DLD1 (cell line): ENCODE data around the gene PPP2R5D.
"Not testable (repeated sequence)": the region's sequence is repeated elsewhere in the genome, so short reads cannot be mapped to it uniquely, and the experiment has no call there.

Experiments
- in situ Hi-C: cut with HindIII; loops from 2 replicates; pipeline ENCODE4 v1.10.0; 2017; ENCODE audit warnings: low sequenced_read_pairs

The PPP2R5D gene

GRCh38 chr6:43021270-43022047 lies 37.1 kb downstream of the PPP2R5D start, which contains the start of gene RRP36:
TSS of gene RRP36 (plus strand) at chr6:43021623. CDS start at chr6:43021655, 32 bp downstream.
- in situ Hi-C loops: no loop called here

- in situ Hi-C loops: no loop called here
Observed at GRCh38 chr6:43024436-43024835, 40.1 kb downstream of the PPP2R5D start.

- in situ Hi-C loops: no loop called here
Observed at GRCh38 chr6:43026365-43026764, 42.0 kb downstream of the PPP2R5D start.

GRCh38 chr6:43029120-43029519 lies 44.8 kb downstream of the PPP2R5D start:
- in situ Hi-C loops: no loop called here

GRCh38 chr6:43032326-43032725 lies 48.0 kb downstream of the PPP2R5D start:
- in situ Hi-C loops: no loop called here

- in situ Hi-C loops: no loop called here
Observed at GRCh38 chr6:43033496-43034189, 49.3 kb downstream of the PPP2R5D start.

GRCh38 chr6:43034190-43034525 lies 49.8 kb downstream of the PPP2R5D start:
- in situ Hi-C loops: no loop called here

GRCh38 chr6:43035495-43036194 lies 51.3 kb downstream of the PPP2R5D start:
- in situ Hi-C loops: no loop called here

- in situ Hi-C loops: no loop called here
Observed at GRCh38 chr6:43036712-43037111, 52.3 kb downstream of the PPP2R5D start.

- in situ Hi-C loops: no loop called here
Observed at GRCh38 chr6:43037197-43037596, 52.8 kb downstream of the PPP2R5D start.

GRCh38 chr6:43037706-43038105 lies 53.3 kb downstream of the PPP2R5D start:
- in situ Hi-C loops: no loop called here

- in situ Hi-C loops: no loop called here
Observed at GRCh38 chr6:43038727-43039126, 54.4 kb downstream of the PPP2R5D start.

GRCh38 chr6:43040542-43041257 lies 56.3 kb downstream of the PPP2R5D start:
- in situ Hi-C loops: no loop called here

- in situ Hi-C loops: not testable (repeated sequence)
Observed at GRCh38 chr6:43041475-43041874, 57.1 kb downstream of the PPP2R5D start.

- in situ Hi-C loops: no loop called here
Observed at GRCh38 chr6:43043310-43043709, 58.9 kb downstream of the PPP2R5D start.

- in situ Hi-C loops: no loop called here
Observed at GRCh38 chr6:43045371-43045930, 61.1 kb downstream of the PPP2R5D start.

- in situ Hi-C loops: no loop called here
Observed at GRCh38 chr6:43047998-43048397, 63.6 kb downstream of the PPP2R5D start.

GRCh38 chr6:43050981-43051380 lies 66.6 kb downstream of the PPP2R5D start:
- in situ Hi-C loops: no loop called here

- in situ Hi-C loops: no loop called here
Observed at GRCh38 chr6:43052225-43052841, 68.0 kb downstream of the PPP2R5D start.

GRCh38 chr6:43052842-43053544 lies 68.6 kb downstream of the PPP2R5D start:
- in situ Hi-C loops: no loop called here
